Measurements from ENCODE around the gene ANTXRL. TPM values are rescaled to one million over a fixed set of nuclear protein-coding genes. Genes with fewer than 3 reads are reported as not detected.

ANTXRL gene
- total RNA-seq, 4 donors from 2014 or later = not detected

DNA sequence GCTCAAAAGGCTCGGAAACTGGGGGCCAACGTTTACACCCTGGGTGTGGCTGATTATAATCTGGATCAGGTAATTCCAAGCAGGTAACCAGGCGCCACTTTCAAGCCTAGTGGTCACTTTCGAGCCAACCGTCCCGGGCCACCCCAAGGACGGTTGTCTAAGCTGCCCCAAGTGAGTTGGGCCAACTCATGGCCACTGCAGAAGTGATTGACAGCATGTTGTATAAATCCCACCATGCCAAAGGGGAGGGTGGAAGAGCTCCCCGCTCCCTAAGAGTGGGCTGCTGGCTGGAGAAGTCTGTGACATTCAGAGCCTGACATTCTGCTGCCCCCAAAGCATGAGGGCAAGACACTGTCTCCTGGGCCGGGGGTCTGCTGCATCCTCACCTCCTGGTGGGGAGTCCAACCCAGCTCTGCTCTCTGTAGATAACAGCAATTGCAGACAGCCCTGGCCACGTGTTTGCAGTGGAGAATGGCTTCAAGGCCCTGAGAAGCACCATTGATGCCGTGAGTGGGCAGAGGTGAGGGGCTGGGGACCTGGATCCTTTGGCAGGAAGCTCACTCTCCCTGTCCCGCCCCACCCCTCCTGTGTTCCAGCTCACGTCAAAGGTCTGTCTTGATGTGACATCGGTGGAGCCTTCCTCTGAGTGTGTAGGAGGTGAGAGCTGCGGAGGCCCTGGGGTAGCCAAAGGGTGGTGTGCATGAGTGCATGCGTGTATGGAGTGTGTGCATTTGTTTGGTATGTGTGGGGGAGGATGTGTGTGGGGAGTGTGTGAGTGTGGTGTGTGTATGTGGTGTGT lies 10.8 kb downstream of the ANTXRL start:
- Histone ChIP-seq H3K27ac (no peak overlapping the region), H3K4me1 (no peaks in the 10 kb centered on the region), H3K36me3 (no peaks in the 10 kb centered on the region), H3K9me3 (no peaks in the 10 kb centered on the region), H3K27me3 (no peaks in the 10 kb centered on the region), H3K4me3 (no peak overlapping the region)
- peak; percentile 3 for DNase-seq
- in situ Hi-C loops (cut with MboI; ENCODE audit: low pct_ligation_motif_present in 1 of 4, low pct_unique_long_range_greater_than_20kb in 1 of 4, low sequenced_read_pairs in 3 of 4) (loop anchor here in 1 of 4 donors (25.0 kb wide), 1 partner anchor 1090 kb away; the partner anchor contains the start of gene ZNF488), intact Hi-C loops (cut with DNase I; ENCODE audit: low total_unique reads) (no loop called here)
- TF ChIP-seq POLR2A (IDR thresholded peaks at IDR 0.05) (no peak), EP300 (IDR thresholded peaks at IDR 0.05; ENCODE audit: low read depth) (no peak), POLR2AphosphoS5 (IDR thresholded peaks at IDR 0.05) (no peak)
- TF ChIP-seq, protein P1, sequence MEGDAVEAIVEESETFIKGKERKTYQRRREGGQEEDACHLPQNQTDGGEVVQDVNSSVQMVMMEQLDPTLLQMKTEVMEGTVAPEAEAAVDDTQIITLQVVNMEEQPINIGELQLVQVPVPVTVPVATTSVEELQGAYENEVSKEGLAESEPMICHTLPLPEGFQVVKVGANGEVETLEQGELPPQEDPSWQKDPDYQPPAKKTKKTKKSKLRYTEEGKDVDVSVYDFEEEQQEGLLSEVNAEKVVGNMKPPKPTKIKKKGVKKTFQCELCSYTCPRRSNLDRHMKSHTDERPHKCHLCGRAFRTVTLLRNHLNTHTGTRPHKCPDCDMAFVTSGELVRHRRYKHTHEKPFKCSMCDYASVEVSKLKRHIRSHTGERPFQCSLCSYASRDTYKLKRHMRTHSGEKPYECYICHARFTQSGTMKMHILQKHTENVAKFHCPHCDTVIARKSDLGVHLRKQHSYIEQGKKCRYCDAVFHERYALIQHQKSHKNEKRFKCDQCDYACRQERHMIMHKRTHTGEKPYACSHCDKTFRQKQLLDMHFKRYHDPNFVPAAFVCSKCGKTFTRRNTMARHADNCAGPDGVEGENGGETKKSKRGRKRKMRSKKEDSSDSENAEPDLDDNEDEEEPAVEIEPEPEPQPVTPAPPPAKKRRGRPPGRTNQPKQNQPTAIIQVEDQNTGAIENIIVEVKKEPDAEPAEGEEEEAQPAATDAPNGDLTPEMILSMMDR (IDR thresholded peaks at IDR 0.05) = no peak
- WGBS, 2 donors (ENCODE audit: low coverage in 1 of 2) = 87% methylated on average over 15 of the region's 16 CpGs; no CpG with 5 or more reads in 1 of the 2 donors

GRCh38 chr10:46298477-46299285 lies 11.9 kb downstream of the ANTXRL start:
- no peaks in the 10 kb centered on the region for H3K27me3 ChIP-seq
- intact Hi-C loops (cut with DNase I; ENCODE audit: low total_unique reads) (no loop called here), in situ Hi-C loops (cut with MboI; ENCODE audit: low pct_ligation_motif_present in 1 of 4, low pct_unique_long_range_greater_than_20kb in 1 of 4, low sequenced_read_pairs in 3 of 4) (loop anchor here in 1 of 4 donors (25.0 kb wide), 1 partner anchor 1089 kb away; the partner anchor contains the start of gene ZNF488)
- H3K4me1 ChIP-seq = no peaks in the 10 kb centered on the region
- 75 to 85% methylated on average over 7 to 9 of the region's 9 CpGs for WGBS, 2 donors (ENCODE audit: low coverage in 1 of 2)
- no peaks in the 10 kb centered on the region for H3K36me3 ChIP-seq
- no peak overlapping the region for H3K27ac ChIP-seq
- no peak for TF ChIP-seq POLR2A (IDR thresholded peaks at IDR 0.05)
- no peak for TF ChIP-seq POLR2AphosphoS5 (IDR thresholded peaks at IDR 0.05)
- TF ChIP-seq EP300 (IDR thresholded peaks at IDR 0.05; ENCODE audit: low read depth) = no peak
- TF ChIP-seq, protein P1 (IDR thresholded peaks at IDR 0.05) = no peak
- no peak overlapping the region for H3K4me3 ChIP-seq
- no peaks in the 10 kb centered on the region for H3K9me3 ChIP-seq
- no peak for DNase-seq

DNA sequence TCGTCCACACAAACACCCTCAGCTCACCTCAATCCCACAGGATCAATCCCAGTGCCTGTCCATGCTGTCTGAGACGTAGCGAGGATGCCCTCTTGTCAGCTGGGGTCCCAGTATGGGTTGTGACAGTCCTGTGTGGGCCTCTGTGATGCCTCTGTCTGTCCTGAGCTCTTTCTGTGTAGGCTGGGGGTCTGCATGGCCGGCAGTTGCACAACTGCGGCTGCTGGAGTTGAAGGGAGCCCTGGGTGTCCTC lies 12.4 kb downstream of the ANTXRL start:
- in situ Hi-C loops (cut with MboI; ENCODE audit: low pct_ligation_motif_present in 1 of 4, low pct_unique_long_range_greater_than_20kb in 1 of 4, low sequenced_read_pairs in 3 of 4) = loop anchor here in 1 of 4 donors (25.0 kb wide), 1 partner anchor 1088 kb away; the partner anchor contains the start of gene ZNF488
- Histone ChIP-seq H3K4me1 (no peaks in the 10 kb centered on the region), H3K9me3 (no peaks in the 10 kb centered on the region), H3K27ac (no peak overlapping the region), H3K4me3 (no peak overlapping the region), H3K36me3 (no peaks in the 10 kb centered on the region), H3K27me3 (no peaks in the 10 kb centered on the region)
- DNase-seq = no peak
- WGBS, 2 donors (ENCODE audit: low coverage in 1 of 2) = 86% methylated on average over 4 of the region's 5 CpGs; no CpG with 5 or more reads in 1 of the 2 donors
- intact Hi-C loops (cut with DNase I; ENCODE audit: low total_unique reads) = no loop called here
- TF ChIP-seq, protein P1 (IDR thresholded peaks at IDR 0.05) = no peak
- TF ChIP-seq POLR2A (IDR thresholded peaks at IDR 0.05) (no peak), POLR2AphosphoS5 (IDR thresholded peaks at IDR 0.05) (no peak)

Measured in transverse colon (tissue), 4 donors.